Adrenal gland (tissue), 12 donors: ENCODE results near the gene BCAS3. TPM values are rescaled to one million over a fixed set of nuclear protein-coding genes. Genes with fewer than 3 reads are reported as not detected.

Experiments used
- DNase-seq, 7 donors: peaks; one replicate each; pipeline ENCODE4 v3.0.0-alpha.2; 2019 to 2020
- H3K27ac ChIP-seq, 5 donors: fragments of 200-600 bp; sonication (generic) in 4 of 5; 1 replicate in 3 of 5; 2 replicates in 2 of 5; pipeline versions ENCODE4 v1.5.1 to v1.8.0; 2016 to 2020; ENCODE audit warnings: mild to moderate bottlenecking in 1 of 5
- H3K27me3 ChIP-seq: fragments of 200-600 bp; 2 replicates; pipeline ENCODE4 v1.8.0; 2021
- H3K36me3 ChIP-seq, 2 donors: fragments of 200-600 bp; replicated peaks in 1 of 2; 1 replicate in 1 of 2; 2 replicates in 1 of 2; pipeline versions ENCODE4 v1.5.1 to v1.8.0; 2018 to 2022
- H3K4me1 ChIP-seq, 2 donors: fragments of 200-600 bp; replicated peaks in 1 of 2; 1 replicate in 1 of 2; 2 replicates in 1 of 2; pipeline versions ENCODE4 v1.5.1 to v1.8.0; 2018 to 2021
- H3K4me3 ChIP-seq, 4 donors: fragments of 200-600 bp; sonication (generic) in 3 of 4; one replicate each; pipeline ENCODE4 v1.5.1; 2016 to 2018
- H3K9me3 ChIP-seq, 3 donors: fragments of 200-600 bp; sonication (generic) in 1 of 3; replicated peaks in 1 of 3; 1 replicate in 2 of 3; 2 replicates in 1 of 3; pipeline versions ENCODE4 v1.5.1 to v1.8.0; 2016 to 2021
- CTCF ChIP-seq, 6 experiments: fragments of 450-650 bp in 4 of 6; fragments of 200-600 bp in 2 of 6; sonication (generic) in 1 of 6; IDR thresholded peaks; 1 replicate in 5 of 6; 2 replicates in 1 of 6; pipeline versions ENCODE4 v1.5.1 to v1.8.0; 2016 to 2021; ENCODE audit warnings: antibody characterized with exemption in 6 of 6, mild to moderate bottlenecking in 2 of 6, moderate library complexity in 1 of 6
- POLR2A ChIP-seq, 2 donors: fragments of 450-650 bp; IDR thresholded peaks; one replicate each; pipeline ENCODE4 v1.6.1; 2017; ENCODE audit warnings: antibody characterized with exemption in 2 of 2, mild to moderate bottlenecking in 2 of 2, moderate library complexity in 1 of 2
- WGBS, 4 donors: extraction: QIAGEN DNeasy Blood & Tissue Kit in 2 of 4; methylation state at CpG; one replicate each; pipeline versions ENCODE4 v1.1.5 to v1.1.7; 2013 to 2017; 5-methylcytosine and 5-hydroxymethylcytosine counted together
- intact Hi-C, 2 donors: fragments of 100-400 bp; cut with DNase I; formaldehyde crosslinking; loops; one replicate each; pipeline versions ENCODE4 v1.14.1 to v1.15.0; 2022 to 2023
- polyA plus RNA-seq, 3 donors: library from polyadenylated mRNA; stranded (reverse); fragments of 200-250 nt in 2 of 3; fragments of 350-450 nt in 1 of 3; fragmentation: Illumina TruSeq in 1 of 3; extraction: RNeasy Lipid Tissue Mini Kit (QIAGEN cat#74804) in 1 of 3; gene quantifications; one replicate each; pipeline ENCODE4 v1.2.3, GENCODE V29; 2013 to 2014
- total RNA-seq, 9 donors: library from RNA; depleted of rRNA in 4 of 9; stranded (reverse); fragments of >200 nt in 4 of 9; fragments of 120-200 nt in 1 of 9; fragmentation: NEBNext Ultra II Directional in 1 of 9; extraction: Animal tissue kit (Norgen Biotek cat#: 25700) in 1 of 9; gene quantifications; one replicate each; pipeline versions ENCODE4 v1.1.0 to v1.2.4, GENCODE V29; 2013 to 2023
- donor health status: healthy with polysubstance abuse.
- donor health status: Bipolar disorder and iron deficiency.
- donor health status: DM: yes; HTN: yes; CAD: no.
- donor health status: DM: no; HTN: no; CAD: no.
- donor health status: DM: no; HTN: no; CAD: no.
- donor health status: DM: yes; HTN: yes; CAD: no.

BCAS3 gene
- total and polyA plus RNA-seq, 12 donors, result 9.4 to 105 (median 29.0) TPM

DNA sequence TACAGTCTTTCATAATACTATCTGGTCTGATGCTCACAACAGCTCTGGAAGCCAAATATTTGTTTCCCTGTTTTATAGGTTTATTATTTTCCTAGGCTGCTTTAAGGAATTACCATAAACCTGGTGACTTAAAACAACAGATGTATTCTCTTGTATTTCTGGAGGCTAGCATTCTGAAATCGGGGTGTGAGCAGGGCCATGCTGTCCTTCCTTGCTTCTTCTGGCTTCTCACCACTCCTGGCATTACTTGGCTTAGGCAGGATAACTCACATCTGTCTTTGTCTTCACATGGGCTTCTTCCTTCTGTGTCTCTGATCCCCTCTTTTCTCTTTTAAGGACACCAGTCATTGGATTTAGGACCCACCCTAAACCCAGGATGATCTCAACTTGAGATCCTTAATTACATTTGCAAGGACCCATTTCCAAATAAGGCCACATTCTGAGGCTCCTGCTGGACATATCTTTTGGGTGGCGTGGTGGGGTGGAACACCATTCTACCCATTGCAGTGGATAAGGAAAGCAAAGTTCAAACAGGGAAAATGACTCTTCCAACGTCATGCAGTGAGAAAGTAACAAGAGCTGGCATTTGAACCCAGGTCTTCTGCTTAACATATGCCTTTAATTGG, 682.8 kb downstream of the BCAS3 start:
- TF ChIP-seq CTCF (IDR thresholded peaks at IDR 0.05), result no peak
- no peak for TF ChIP-seq POLR2A (IDR thresholded peaks at IDR 0.05)
- WGBS, 4 donors, result 92 to 97% (median 95%) methylated on average over 3 of the region's 3 CpGs
- Histone ChIP-seq H3K4me3 (no peak overlapping the region), H3K27me3 (no peaks in the 10 kb centered on the region), H3K27ac (no peak overlapping the region), H3K36me3 (no peaks in the 10 kb centered on the region), H3K4me1 (no peaks in the 10 kb centered on the region), H3K9me3 (no peaks in the 10 kb centered on the region)
- no peak for DNase-seq
- intact Hi-C loops, result no loop called here

DNA sequence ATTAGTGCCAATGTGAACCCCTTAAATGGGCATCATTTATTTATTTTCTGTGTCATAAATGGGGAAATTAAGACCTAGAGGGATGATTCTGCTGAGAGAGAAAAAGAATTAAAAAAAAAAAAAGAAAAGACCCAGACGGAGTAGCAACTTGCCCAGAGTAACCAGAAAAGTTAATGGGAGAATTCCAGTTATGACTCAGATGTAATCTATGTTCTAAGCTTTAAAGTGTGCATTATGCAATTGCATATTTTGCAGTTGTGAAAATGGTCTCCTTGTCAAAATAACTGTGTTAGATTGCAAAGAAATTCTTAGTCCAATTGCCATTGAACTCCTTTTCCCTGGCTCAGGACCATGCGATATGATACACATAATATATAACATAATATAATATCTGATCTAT, 683.4 kb downstream of the BCAS3 start:
- H3K36me3 ChIP-seq, result no peaks in the 10 kb centered on the region
- H3K9me3 ChIP-seq, result no peaks in the 10 kb centered on the region
- H3K4me3 ChIP-seq, result no peak overlapping the region
- 81 to 94% (median 84%) methylated on average over 2 of the region's 2 CpGs for WGBS, 4 donors
- TF ChIP-seq CTCF (IDR thresholded peaks at IDR 0.05), result no peak
- no peak for TF ChIP-seq POLR2A (IDR thresholded peaks at IDR 0.05)
- intact Hi-C loops, result no loop called here
- H3K27me3 ChIP-seq, result no peaks in the 10 kb centered on the region
- no peak for DNase-seq
- no peaks in the 10 kb centered on the region for H3K4me1 ChIP-seq
- H3K27ac ChIP-seq, result no peak overlapping the region

GRCh38 chr17:61362396-61362795, 684.7 kb downstream of the BCAS3 start:
- Histone ChIP-seq H3K9me3 (no peaks in the 10 kb centered on the region), H3K4me1 (no peaks in the 10 kb centered on the region), H3K27me3 (no peaks in the 10 kb centered on the region), H3K27ac (no peak overlapping the region), H3K36me3 (no peaks in the 10 kb centered on the region), H3K4me3 (no peak overlapping the region)
- TF ChIP-seq POLR2A (IDR thresholded peaks at IDR 0.05) (no peak), CTCF (IDR thresholded peaks at IDR 0.05) (no peak)
- 81 to 93% (median 87%) methylated on average over 5 of the region's 5 CpGs for WGBS, 4 donors
- no peak for DNase-seq
- intact Hi-C loops, result no loop called here

GRCh38 chr17:61362852-61363600, 685.4 kb downstream of the BCAS3 start:
- no peak for DNase-seq
- no peak overlapping the region for H3K4me3 ChIP-seq
- no peaks in the 10 kb centered on the region for H3K4me1 ChIP-seq
- intact Hi-C loops, result no loop called here
- H3K9me3 ChIP-seq, result no peaks in the 10 kb centered on the region
- WGBS, 4 donors, result 92 to 96% (median 93%) methylated on average over 9 of the region's 9 CpGs
- no peak overlapping the region for H3K27ac ChIP-seq
- no peaks in the 10 kb centered on the region for H3K27me3 ChIP-seq
- no peaks in the 10 kb centered on the region for H3K36me3 ChIP-seq
- TF ChIP-seq POLR2A (IDR thresholded peaks at IDR 0.05), result no peak
- no peak for TF ChIP-seq CTCF (IDR thresholded peaks at IDR 0.05)
